Stomach (tissue), 4 donors: ENCODE results near the gene CNN2.

ENCODE experiments used
- CTCF ChIP-seq, 7 experiments: fragments of 450-650 bp in 4 of 7; fragments of 200-600 bp in 3 of 7; sonication (generic) in 3 of 7; IDR thresholded peaks; one replicate each; pipeline ENCODE4 v1.5.1; 2016 to 2019; ENCODE audit warnings: antibody characterized with exemption in 7 of 7, control low read depth in 2 of 7, mild to moderate bottlenecking in 1 of 7
- EP300 ChIP-seq: sonication (generic); formaldehyde crosslinking; IDR thresholded peaks from one replicate; pipeline ENCODE4 v1.6.1; 2017; ENCODE audit warnings: antibody characterized with exemption
- POLR2A ChIP-seq, 4 donors: fragments of 450-650 bp; IDR thresholded peaks; one replicate each; pipeline ENCODE4 v1.6.1; 2016; ENCODE audit warnings: antibody characterized with exemption in 4 of 4, control low read depth in 2 of 4, mild to moderate bottlenecking in 1 of 4, moderate library complexity in 1 of 4
- POLR2AphosphoS5 ChIP-seq, 3 donors: sonication (generic); formaldehyde crosslinking; IDR thresholded peaks; one replicate each; pipeline ENCODE4 v1.6.1; 2016; ENCODE audit warnings: antibody characterized with exemption in 3 of 3

DNA sequence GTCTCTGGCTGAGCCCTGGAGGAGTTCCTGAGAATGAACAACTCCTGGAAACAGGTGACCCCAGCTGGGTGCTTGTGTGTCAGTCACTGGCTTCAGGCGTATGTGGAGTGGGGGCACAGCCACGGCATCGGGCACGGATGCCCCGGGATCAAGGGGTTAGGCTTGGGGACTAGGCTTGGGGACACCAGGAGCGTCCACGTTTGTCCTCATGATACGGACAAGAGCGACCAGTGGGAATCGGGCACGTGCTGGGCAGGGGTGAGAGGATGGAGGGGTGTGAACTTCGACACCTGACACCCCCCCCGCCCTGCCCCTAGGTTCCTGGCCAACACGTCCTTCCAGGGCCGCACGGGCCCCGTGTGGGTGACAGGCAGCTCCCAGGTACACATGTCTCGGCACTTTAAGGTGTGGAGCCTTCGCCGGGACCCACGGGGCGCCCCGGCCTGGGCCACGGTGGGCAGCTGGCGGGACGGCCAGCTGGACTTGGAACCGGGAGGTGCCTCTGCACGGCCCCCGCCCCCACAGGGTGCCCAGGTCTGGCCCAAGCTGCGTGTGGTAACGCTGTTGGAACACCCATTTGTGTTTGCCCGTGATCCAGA lies 22.1 kb upstream of the CNN2 start:
- TF ChIP-seq POLR2A (IDR thresholded peaks at IDR 0.05) (no peak), CTCF (IDR thresholded peaks at IDR 0.05) (no peak), POLR2AphosphoS5 (IDR thresholded peaks at IDR 0.05) (no peak), EP300 (no peak)
